ENCODE data around the gene CRIP3.

The CRIP3 gene

GRCh38 chr6:43283905-43284304 is 24.7 kb downstream of the CRIP3 start:
- no peak overlapping the region for H3K4me3 ChIP-seq (replicated peaks; ENCODE audit: low read depth, low read length)
- DNase-seq (ENCODE audit: low read depth) = no peak
- no peak for TF ChIP-seq CTCF (IDR thresholded peaks at IDR 0.05; ENCODE audit: low read length, missing control alignments)

GRCh38 chr6:43283514-43283901 is 25.1 kb downstream of the CRIP3 start:
- no peak for DNase-seq (ENCODE audit: low read depth)
- no peak for TF ChIP-seq CTCF (IDR thresholded peaks at IDR 0.05; ENCODE audit: low read length, missing control alignments)
- no peak overlapping the region for H3K4me3 ChIP-seq (replicated peaks; ENCODE audit: low read depth, low read length)

DNA sequence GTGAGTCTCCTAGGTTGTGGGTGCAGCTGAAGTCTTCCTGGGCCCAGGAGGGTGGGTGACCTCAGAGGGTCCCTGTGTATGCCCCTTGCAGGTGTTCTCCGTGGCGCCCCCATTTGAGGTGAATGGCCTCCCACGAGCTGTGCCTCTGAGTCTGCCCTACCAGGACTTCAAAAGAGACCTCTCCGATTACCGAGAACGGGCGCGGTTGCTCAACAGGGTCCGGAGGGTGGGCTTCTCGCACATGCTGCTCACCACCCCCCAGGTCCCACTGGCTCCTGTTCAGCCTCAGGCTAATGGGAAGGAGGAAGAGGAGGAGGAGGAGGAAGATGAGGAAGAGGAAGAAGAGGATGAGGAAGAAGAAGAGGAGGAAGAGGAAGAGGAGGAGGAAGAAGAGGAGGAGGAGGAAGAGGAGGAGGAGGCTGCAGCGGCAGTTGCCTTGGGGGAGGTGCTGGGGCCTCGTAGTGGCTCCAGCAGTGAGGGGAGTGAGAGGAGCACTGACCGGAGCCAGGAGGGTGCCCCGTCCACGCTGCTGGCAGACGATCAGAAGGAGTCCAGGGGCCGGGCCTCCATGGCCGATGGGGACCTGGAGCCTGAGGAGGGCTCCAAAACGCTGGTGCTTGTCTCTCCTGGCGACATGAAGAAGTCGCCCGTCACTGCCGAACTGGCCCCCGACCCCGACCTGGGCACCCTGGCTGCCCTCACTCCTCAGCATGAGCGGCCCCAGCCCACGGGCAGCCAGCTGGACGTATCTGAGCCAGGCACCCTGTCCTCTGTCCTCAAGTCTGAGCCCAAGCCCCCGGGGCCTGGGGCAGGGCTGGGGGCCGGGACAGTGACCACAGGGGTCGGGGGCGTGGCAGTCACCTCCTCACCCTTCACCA is 25.8 kb downstream of the CRIP3 start:
- no peak for TF ChIP-seq CTCF (IDR thresholded peaks at IDR 0.05; ENCODE audit: low read length, missing control alignments)
- DNase-seq (ENCODE audit: low read depth) = no peak

DNA sequence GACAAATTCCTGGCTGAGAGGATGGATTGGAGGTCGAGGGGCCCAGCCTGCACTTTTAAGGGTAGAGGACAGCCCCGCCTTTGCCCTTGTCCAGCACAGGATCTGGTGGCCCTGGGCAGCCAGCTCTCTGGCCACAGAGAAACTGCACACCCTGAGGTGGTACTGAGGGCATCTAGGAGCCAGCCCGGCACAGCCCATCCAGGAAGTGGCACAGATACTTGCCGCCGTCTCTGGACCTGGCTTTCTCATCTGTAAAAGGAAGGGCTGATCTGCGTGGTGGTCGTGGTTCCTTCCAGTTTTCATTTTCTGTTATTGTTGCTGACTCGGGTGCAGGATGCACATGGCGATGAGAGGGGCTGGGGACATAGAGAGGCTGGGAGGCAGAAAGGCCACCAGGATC is 26.6 kb downstream of the CRIP3 start:
- TF ChIP-seq CTCF (IDR thresholded peaks at IDR 0.05; ENCODE audit: low read length, missing control alignments) = no peak
- no peak overlapping the region for H3K4me3 ChIP-seq (replicated peaks; ENCODE audit: low read depth, low read length)
- no peak for DNase-seq (ENCODE audit: low read depth)

More for the DNA sequence above, 25.8 kb downstream of the CRIP3 start:
- H3K4me3 ChIP-seq (replicated peaks; ENCODE audit: low read depth, low read length) = no peak overlapping the region

DNA sequence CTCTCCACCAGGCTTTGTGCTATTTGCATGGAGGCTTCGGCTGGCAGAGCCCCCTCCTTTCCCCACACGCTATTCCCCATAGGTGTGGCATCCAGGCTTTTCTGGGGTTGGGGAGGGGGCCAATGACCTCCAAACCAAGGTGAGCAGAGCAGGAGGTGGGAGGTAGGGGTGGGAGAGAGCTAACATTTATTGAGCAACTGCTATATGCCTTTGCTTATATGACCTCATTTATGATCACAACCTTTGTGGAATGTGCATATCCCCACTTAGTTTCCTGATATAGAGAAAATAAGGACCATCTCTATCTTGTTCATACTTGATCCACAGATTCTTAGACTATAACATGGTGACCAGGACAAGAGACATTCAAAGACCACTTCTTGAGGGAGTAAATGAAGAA is 28.4 kb downstream of the CRIP3 start:
- no peak for DNase-seq (ENCODE audit: low read depth)
- no peak for TF ChIP-seq CTCF (IDR thresholded peaks at IDR 0.05; ENCODE audit: low read length, missing control alignments)
- H3K4me3 ChIP-seq (replicated peaks; ENCODE audit: low read depth, low read length) = no peak overlapping the region

GRCh38 chr6:43278524-43279078 is 30.0 kb downstream of the CRIP3 start:
- no peak for TF ChIP-seq CTCF (IDR thresholded peaks at IDR 0.05; ENCODE audit: low read length, missing control alignments)
- no peak for DNase-seq (ENCODE audit: low read depth)
- no peak overlapping the region for H3K4me3 ChIP-seq (replicated peaks; ENCODE audit: low read depth, low read length)
